Stimulated activated CD4-positive, alpha-beta T cell treated with anti-CD3 and anti-CD28 coated beads, Interleukin-4, amount 100 ng/mL, for 4 hours (primary cell): ENCODE measurements around the gene UROC1.

ENCODE experiments used
- DNase-seq, 2 experiments: peaks; one replicate each; pipeline ENCODE4 v3.0.0-alpha.2; 2020

The UROC1 gene

DNA sequence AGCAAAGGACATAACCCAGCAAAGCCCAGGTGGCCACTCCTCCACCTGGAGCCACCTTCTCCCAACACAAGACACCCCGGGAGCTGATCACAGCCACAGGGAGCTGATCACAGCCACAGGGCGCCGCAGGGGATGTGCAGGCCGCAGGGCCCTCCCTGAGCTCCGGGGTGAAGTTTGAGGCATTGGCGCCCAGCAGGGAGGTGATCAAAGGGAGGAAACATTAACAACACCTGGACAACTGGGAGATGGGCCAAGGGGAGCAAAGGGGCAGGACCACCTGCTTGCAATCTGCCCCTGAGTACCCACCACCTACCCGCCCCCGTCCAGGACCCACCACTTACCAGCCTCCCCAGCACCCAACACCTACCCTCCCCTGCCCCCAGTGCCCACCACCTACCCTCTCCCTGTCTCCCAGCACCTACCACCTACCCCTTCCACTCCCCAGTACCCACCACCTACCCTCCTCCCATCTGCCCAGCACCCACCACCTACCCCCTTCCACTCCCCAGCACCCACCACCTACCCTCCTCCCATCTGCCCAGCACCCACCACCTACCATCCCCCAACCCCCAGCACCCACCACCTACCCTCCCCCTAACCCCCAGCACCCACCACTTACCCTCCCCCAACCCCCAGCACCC, 2.4 kb downstream of the UROC1 start:
- DNase-seq = no peak

DNA sequence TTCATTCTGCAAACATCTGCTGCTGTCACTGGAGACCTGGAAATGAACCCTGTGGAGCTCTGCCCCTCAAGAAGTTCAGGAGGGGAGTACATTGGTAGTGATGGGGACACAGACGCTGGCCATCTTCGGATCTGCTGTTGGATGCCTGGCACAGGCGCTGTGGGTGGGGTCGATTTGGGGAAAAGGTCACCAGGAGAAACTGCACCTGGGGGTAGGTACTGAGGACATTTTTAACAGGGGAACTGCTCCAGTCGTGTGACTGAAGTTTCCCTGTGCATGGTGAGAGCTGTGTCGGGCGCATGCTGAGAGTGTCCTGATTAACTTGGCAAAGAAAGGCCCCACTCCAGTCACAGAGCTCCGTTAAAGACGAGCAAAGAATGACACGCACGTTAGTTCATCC, 3.4 kb downstream of the UROC1 start:
- no peak for DNase-seq

DNA sequence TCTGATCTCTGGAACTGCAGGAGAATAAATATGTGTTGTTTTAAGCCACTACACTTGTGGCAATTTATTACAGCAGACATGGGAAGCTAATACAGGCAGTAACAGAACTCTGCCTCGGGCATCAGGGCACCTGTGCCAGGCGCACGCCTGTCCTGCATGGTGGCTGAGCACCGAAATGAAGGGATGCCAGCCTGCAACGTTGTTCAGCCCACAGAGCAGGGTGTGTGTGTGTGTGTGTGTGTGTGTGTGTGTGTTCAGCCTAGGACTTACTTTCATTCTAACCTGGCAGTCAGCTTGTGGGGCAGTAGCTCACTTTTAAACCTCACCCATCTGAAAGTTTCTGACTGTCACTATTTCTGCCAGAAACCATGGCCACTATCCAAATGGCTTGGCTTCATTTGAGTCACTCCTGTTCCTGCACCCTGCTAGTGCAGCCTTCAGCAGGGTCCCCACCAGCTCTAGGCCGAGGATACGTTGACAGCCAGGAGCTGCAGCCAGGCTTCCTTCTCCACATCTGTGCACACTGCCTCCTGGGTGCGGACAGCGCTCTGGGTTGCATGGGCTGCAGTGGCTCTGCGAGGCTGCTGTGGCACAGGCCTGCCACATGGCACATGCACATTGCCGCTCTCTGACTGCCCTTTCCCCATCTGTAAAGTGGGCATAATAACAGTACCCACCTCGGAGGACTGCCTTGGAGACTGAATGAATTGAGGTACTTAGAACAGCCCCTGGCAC, 4.5 kb downstream of the UROC1 start:
- no peak for DNase-seq

DNA sequence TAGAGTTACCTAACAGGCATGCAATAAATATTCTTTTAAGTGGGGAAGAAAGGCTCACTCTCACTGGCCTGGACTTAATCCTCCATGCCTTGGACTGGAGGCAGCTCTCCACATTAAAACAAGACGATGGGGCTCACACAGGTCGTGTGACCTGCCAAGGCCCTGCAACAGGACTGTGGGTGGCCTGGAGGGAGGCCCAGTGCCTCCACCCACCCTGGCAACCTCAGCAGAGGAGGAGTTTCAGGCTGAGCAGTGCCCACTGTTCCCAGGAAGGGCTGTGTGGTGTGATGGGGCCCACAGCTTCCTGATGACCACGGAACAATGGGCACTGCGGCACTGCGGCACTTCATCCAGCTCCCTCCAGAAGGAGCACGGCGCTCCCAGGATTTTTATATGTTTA, 5.5 kb downstream of the UROC1 start:
- DNase-seq = no peak

DNA sequence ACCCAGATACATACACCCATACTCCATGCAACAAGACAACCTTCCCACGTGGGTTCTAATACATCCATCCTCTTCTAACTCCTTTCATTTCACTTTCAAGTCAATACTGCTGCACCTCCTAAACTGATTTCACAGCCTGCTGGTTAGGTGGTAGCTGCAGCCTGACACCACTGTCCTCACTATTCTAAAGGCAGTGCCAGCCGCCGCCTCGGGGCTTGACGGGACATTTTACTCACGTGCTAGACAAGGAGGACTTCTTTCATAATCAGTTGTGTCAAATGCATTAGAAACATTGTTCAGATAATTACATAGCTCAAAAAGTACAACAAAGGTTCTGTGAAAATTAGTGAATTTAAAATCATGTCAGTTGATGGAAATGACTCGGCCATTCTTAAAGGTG, 6.3 kb downstream of the UROC1 start:
- DNase-seq = no peak

DNA sequence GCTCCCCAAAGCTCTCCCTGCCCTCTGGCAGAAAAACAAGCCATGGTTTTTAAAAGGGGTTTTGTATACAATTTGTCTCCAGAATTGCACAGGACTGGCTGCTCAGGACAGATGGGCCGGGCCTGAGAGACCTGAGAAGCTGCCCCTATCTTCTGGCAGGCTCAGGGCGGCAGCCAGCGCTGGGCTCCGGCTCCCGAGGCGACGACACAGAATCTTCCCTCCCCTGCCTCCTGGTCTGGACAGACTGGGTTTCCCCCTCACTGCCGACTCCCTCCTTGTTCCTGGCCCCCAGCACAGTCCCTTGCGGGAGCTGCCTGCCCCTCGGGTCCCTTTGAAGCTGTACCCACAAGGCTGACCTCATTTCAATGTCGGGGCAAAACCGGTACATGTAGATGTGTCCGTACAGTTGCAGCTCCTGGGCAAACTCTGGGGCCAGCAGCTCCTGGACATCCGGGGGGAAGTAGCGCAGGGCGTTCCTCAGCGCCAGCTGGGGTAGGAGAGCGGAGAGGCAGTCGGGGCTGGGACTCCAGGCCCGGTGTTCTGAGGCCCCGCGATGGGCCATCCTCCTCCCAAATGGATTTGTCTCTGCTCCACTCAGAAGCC, 7.2 kb downstream of the UROC1 start:
- DNase-seq = no peak

DNA sequence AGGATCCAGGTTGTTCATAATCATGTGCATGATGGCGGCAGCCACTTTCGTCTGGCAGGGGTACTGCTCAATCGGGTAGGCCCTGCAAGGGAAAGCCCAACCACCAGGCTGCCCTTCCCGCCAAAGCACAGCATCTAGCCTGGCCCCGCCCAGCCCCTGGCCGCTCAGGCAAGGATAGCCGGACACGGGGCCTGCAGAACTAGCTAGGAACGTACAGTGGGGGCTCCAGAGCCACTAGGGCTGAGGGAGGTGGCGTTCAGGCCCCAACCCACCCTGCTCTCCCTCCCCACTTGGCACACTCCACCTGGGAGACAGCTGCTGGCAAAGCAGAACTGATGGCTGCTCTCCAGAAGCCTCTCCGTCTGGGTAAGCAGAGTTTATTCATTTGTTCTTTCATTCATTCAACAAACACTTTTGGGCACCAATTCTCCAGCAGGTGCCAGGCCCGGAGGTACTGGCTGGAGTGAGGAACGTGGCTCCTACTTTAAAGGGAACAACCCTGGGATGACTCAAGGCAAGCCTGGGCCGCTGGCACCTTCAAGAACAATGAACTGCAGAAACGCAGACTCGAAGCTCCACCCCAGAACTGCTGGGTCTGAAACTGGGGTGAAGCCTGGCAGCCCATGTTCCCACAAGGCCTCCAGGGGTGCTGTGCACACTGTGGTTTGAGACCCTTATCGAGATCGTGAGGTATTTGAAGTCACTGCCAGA, 7.8 kb downstream of the UROC1 start:
- no peak for DNase-seq

DNA sequence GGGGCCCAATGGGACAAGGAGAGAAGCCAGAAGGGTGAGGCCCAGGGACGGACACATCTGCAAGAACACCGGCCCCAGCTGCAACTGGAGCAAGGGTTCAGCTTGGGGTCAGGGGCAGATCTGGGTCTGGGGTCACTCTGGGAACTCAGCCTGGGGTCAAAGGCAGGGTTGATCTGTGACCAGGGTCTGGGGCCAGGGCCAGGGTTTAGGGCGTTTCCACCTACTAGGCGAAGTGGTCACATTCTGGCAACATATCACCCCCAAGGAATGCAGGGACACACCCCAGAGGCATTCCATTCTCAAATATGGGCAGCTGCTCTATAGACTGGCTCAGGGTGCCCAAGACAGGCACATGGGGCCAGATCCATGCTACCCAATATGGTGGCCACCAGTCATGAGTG, 9.0 kb downstream of the UROC1 start:
- DNase-seq = no peak

DNA sequence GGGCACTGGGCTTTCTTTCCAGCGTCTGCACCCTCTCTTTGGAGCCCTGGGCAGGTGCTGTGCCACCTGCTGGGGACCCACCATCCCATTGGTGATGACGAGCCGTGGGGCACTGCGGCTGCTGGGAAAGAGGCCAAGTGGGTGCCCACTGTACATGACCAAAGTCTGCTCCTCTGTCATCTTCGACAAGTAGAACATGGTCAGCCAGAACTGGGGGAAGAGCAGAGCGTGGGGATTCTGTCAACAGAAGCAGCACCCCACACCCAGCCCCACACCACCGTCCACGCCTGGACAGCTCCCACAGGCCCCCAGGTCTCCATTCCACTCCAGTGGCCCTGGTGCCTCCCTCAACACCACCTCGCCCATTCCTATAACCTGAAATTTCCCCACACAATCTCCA, 9.7 kb downstream of the UROC1 start:
- DNase-seq = no peak

DNA sequence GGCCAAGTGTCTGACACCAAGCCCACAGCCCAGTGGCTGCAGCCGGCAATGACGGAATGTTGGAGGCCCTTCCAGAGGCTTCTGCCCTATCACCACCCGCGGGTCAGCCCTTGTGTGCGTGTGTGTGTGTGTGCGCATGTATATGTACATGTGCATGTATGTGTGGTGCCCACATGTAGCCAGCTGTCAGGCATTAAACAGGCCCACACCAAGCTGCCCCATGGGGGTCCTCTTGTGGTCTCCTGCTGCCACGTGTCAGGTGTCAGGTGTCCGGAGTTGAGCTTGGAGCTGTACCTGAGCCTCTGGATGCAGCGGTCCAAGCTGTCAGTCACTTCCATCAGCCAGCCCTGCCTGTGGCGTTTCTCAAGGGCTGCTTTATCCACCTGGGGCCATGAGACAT, 13.9 kb downstream of the UROC1 start:
- DNase-seq = no peak

DNA sequence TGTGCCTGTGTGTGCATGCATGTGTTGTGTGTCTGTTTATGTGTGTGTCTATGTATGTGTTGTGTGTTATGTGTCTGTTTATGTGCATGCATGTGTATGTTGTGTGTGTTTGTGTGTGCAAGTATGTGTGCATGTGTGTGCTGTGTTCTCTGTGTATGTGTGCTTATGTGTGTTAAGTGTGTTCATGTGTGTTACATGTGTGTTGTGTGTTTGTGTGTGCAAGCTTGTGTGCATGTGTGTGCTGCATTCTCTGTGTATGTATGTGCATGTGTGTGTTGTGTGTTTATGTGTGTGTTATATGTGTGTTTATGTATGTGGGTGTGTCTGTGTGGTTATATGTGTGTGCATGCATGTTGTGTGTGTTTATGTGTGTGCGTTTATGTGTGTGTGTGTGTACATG, 14.9 kb downstream of the UROC1 start:
- DNase-seq = no peak

DNA sequence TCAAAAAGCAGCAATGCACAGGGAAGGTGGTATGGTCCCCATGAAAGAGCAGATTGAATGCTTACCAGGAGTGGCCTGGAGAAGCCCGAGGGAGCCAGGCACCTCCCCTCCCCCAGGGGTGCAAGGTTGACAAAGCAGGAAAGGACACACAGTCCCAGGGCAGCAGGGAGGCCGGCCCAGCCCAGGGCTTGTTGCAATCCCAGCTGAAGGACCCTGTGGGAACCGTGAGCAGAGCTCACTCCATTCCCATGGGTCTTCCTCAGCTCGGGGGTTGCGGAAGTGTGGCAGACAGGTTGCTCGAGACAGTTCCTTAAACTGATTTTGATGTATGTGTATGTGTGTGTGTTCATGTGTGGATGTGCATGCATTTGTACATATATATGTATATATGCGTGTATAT, 15.8 kb downstream of the UROC1 start:
- DNase-seq = no peak

DNA sequence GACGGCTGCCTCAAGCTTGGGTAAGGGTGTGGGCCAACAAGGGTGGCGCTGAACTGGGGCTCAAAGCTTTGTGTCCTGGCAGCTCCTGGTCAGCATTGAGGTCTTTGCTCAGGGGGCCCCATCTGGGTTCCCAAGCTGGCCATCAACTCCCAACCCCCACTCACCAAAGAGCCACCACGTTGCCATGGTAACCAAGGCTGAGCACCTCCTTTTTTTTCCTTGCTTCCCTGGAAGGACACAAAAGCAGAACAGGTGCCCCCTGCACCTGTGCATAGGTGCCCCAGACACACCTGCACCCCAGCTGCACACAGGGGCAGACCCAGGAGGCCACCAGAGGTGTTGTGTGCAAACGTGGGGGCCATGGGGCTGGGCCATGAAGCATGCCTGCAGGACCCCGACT, 16.5 kb downstream of the UROC1 start:
- DNase-seq = no peak

DNA sequence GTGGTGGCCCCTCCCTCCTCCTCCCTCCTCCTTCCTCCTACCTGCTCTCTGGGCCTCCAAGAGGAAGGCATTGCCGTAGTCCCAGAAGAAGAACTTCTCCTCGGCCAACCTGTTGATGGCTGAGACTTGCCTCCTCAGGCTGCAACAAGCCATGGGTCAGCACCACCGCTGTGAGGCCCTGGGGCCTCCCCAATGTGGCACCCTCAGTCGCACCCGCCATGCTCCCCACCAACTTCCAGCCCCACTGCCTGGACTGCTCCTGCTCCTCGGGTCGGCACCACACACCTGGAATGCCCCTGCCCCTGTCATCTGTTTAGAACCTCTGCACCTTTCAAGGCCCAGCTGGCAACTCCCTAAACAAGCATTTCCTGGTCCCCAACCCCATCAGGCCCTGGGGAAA, 17.6 kb downstream of the UROC1 start:
- DNase-seq = no peak

DNA sequence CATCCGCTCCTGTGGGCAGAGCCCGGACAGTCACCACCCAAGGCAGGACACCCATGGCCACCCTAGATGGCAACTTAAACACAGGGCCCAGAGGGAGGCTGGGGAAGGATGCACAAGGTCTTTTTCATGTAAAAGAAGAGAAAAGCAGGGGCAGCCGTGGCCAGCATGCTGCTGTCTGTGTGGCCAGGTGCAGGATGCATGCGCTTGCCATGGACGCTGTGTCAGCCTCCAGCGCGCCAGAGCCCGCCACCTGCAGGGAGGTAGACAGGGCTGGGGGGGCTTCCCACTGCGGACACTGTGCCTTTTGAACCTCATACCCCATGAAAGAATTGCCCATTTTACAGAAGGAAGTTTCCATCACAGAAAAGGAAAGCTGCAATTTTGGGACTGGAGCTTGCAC, 18.2 kb downstream of the UROC1 start:
- DNase-seq = no peak

DNA sequence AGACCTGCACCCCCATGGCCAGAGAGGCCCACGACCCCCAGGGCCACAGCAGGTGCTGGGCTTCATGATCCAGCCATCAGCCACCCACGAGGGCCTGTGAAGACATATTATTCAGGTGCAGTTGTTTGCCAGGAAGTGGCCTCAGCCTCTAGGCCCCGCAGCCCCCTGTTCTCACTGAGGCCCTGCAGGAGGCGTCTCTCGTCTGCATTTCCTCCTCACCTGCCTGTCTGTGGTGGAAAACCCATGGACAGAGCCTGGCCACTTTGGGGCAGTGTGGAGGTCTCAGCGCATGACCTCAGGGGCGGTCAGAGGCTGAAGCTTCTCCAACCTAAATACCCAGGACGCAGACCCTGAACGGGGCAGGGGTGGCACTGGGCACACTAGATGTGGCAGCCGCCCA, 18.6 kb downstream of the UROC1 start:
- no peak for DNase-seq

DNA sequence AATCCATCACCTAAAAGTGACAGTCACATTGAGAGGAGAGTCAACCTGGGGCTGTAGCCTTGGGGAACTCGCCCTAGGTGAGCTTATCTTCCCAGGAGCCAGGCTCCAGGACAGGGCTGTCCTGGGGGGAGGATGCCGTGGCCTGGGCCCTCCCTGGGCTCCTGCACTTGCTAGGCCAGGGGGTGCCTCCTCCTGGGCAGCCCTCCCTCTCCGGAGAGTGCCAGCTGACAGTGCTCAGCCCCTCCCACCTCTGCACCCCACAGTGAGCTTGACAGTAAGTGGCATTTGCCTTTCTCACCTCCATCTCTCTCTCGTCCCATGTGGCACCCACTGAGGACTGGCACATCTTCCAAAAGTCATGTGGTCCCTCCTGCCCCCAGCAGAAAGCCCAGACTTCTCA, 19.1 kb downstream of the UROC1 start:
- no peak for DNase-seq

DNA sequence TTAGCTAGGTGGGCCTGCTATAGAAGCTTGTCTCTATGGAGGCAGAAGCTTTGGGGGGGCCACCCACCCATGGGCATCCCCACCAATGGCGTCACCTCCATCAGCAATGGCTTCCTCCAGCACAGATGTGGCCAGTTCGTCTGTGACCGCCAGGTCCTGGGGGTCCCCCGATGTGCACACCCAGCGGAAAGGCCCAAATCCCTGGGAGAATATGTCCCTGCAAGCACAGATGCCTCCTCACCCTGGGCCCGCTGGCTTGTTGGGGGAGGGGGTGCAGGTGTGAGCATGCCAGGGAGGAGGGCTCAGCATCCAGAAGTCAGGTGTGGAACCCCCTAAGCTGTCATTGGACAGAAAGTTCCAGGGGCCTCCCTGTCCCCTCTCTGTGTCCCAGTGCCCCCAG, 19.6 kb downstream of the UROC1 start:
- DNase-seq = no peak

DNA sequence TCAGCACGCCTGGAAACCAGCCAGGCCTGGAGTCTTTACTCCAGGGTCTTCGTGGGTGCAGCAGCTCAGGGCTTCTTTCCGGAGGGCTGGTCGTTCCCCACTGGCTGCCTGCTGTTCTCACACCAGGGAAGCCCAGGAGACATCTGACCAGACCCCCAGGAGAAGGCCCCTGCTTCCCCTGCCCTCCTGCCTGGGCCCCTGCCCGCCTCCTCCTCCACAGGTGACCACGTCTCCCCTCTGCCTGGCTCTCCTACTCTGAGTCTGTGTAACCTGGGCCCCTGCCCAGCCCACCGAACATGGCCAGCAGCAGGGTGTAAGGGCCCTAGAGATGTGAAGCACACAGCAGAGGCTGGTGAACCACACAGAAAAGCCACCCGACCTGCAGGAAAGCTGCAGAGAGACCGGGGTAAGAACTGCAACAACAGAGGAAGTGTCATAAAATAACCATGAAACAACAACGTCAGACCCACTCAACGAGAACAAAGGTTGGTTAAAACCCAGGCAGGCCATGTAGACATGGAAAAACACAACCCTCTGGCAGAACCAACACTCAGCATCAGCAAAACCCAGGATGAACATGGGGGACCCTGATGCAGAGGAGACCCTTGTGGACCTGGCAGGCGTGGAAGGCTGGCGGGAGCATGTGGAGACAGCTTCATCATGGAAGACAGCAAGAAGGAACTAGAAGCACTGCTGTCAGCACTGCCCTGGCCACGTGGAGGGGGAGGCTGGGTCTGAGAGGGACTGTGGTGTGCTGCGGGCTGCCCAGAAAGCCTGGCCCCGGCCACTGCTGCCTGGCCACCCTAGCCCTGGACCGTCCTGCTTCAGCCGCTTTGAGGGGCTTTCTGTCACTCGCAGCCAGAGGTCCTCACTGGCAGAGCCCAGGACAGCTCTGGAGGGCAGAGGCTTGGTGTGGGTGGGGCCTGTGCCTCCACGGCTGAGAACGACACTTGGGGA, 20.4 kb downstream of the UROC1 start:
- no peak for DNase-seq

DNA sequence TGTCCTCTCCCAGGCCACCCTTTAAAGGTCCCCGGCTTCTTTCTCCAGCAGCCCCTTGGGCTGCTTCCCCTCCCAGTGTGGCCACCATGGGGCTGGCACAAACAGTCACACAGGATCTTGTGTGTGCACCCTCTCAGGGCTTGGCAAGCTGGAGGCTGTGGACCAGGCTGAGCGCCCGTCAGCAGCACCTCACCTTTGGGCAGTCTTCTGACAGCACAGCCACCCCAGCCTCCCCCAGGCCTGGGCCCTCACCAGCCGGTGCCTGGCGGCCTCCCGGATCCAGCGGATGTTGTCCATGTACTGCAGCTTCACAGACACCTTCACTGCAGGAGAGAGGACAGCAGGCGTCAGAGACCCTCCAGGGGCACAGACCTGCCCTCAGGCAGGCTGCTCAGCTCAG, 21.8 kb downstream of the UROC1 start:
- no peak for DNase-seq

DNA sequence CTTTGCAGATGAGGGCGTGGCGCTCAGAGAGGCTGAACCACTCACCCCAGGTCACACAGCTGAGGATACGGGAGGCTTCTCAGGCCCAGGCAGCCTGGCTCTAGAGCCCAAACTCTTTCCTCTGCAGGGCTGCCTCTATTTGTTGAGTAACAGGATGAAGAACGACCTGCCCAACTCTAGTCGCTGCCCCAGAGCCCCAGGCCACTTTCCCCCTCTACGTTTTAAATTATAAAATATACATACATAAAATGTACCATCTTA, 22.7 kb downstream of the UROC1 start:
- DNase-seq = no peak

DNA sequence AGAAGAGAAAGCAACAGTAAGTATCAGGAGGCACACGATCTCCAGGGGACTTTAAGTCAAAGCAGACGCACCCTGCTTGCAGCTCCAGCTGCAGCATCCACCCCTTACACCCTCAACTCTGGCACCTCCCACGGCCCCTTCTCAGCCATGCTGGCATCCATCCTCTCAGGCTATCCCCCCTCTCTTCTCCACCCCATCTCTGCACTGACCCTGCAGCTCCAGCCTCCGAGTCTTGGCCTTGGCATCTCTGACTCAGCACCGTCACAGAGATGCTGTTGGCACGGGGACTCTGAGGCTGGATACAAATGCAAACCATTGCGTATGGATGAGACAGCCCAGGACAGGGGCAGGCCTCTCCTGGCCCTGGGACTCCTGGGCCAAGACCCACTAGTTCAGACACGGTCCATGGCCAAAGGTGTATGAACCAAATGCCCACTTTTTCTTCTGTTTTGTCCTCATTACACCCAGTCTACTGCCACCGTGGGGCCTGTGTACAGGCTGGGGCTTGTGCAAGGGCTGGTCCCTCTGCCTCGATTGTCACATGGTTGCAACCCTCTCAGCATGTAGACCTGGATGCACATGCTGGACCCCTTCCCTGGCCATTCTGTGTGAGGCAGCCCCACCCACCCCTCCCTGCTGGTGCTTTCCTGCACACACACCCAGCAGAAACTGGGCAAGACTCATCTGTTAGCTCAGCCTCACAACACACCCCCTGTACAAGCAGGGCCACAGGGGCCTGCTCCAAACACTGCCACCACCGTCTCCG, 23.2 kb downstream of the UROC1 start:
- no peak for DNase-seq
